Mesenchymal stem cell (in vitro differentiated cells and primary cell): ENCODE results near the gene MIPOL1.

Source experiments
- DNase-seq: peaks from one replicate; pipeline ENCODE4 v3.0.0-alpha.2; 2013
- H2AFZ ChIP-seq: one replicate; pipeline ENCODE4 v1.6.1; 2013; ENCODE audit warnings: low read depth, mild to moderate bottlenecking, control low read depth, inconsistent platforms, low read length, moderate library complexity
- H2AK5ac ChIP-seq: 2 replicates; pipeline ENCODE4 v1.6.1; 2013; ENCODE audit warnings: low read length, moderate library complexity, mild to moderate bottlenecking, inconsistent platforms; ENCODE audit not compliant: severe bottlenecking
- H2BK120ac ChIP-seq: one replicate; pipeline ENCODE4 v1.6.1; 2013; ENCODE audit warnings: low read depth, mild to moderate bottlenecking, inconsistent platforms, low read length, moderate library complexity
- H2BK12ac ChIP-seq, 2 experiments: one replicate each; pipeline ENCODE4 v1.6.1; 2013; ENCODE audit warnings: inconsistent platforms in 2 of 2, low read length in 2 of 2, mild to moderate bottlenecking in 2 of 2, moderate library complexity in 2 of 2, control low read depth in 1 of 2
- H2BK15ac ChIP-seq: one replicate; pipeline ENCODE4 v1.6.1; 2013; ENCODE audit warnings: mild to moderate bottlenecking, low read depth, inconsistent platforms; ENCODE audit not compliant: poor library complexity, severe bottlenecking
- H2BK5ac ChIP-seq: 2 replicates; pipeline ENCODE4 v1.6.1; 2013; ENCODE audit warnings: low read depth, mild to moderate bottlenecking, low read length, control low read depth, inconsistent platforms; ENCODE audit not compliant: poor library complexity, severe bottlenecking
- H3K14ac ChIP-seq, 2 experiments: one replicate each; pipeline ENCODE4 v1.6.1; 2013; ENCODE audit warnings: inconsistent platforms in 2 of 2, low read length in 2 of 2, control low read depth in 1 of 2, mild to moderate bottlenecking in 1 of 2, moderate library complexity in 1 of 2
- H3K18ac ChIP-seq, 2 experiments: one replicate each; pipeline ENCODE4 v1.6.1; 2013; ENCODE audit warnings: inconsistent platforms in 2 of 2, low read length in 2 of 2, control low read depth in 1 of 2, low read depth in 1 of 2, mild to moderate bottlenecking in 1 of 2
- H3K23ac ChIP-seq, 2 experiments: one replicate each; pipeline ENCODE4 v1.6.1; 2013; ENCODE audit warnings: inconsistent platforms in 2 of 2, low read length in 2 of 2, mild to moderate bottlenecking in 2 of 2, moderate library complexity in 2 of 2, control low read depth in 1 of 2
- H3K27ac ChIP-seq: 2 replicates; pipeline ENCODE4 v1.5.1; 2013; ENCODE audit warnings: mild to moderate bottlenecking, moderate library complexity, low read length, control low read depth, inconsistent platforms; ENCODE audit not compliant: poor library complexity, severe bottlenecking
- H3K27me3 ChIP-seq, 2 experiments: 2 replicates each; pipeline versions ENCODE4 v1.6.1 to v1.7.0; 2013; ENCODE audit warnings: low read length in 2 of 2, mild to moderate bottlenecking in 2 of 2, moderate library complexity in 2 of 2, control low read depth in 1 of 2, inconsistent platforms in 1 of 2; ENCODE audit not compliant: control insufficient read depth in 1 of 2, insufficient read depth in 1 of 2
- H3K36me3 ChIP-seq, 2 experiments: 2 replicates each; pipeline versions ENCODE4 v1.6.1 to v1.7.0; 2013; ENCODE audit warnings: low read length in 2 of 2, control low read depth in 1 of 2, inconsistent platforms in 1 of 2, low read depth in 1 of 2, mild to moderate bottlenecking in 1 of 2; ENCODE audit not compliant: insufficient read depth in 2 of 2, control insufficient read depth in 1 of 2
- H3K4ac ChIP-seq, 2 experiments: one replicate each; pipeline ENCODE4 v1.6.1; 2013; ENCODE audit warnings: inconsistent platforms in 2 of 2, low read length in 2 of 2, mild to moderate bottlenecking in 2 of 2, moderate library complexity in 2 of 2, control low read depth in 1 of 2, low read depth in 1 of 2
- H3K4me1 ChIP-seq: 2 replicates; pipeline ENCODE4 v1.6.1; 2013; ENCODE audit warnings: low read depth, low read length, control low read depth; ENCODE audit not compliant: control insufficient read depth, insufficient read depth
- H3K4me2 ChIP-seq: 2 replicates; pipeline ENCODE4 v1.6.1; 2013; ENCODE audit warnings: low read length, mild to moderate bottlenecking, inconsistent platforms; ENCODE audit not compliant: poor library complexity, severe bottlenecking
- H3K4me3 ChIP-seq, 2 experiments: 2 replicates each; pipeline versions ENCODE4 v1.5.1 to v1.7.0; 2013; ENCODE audit warnings: low read length in 2 of 2, mild to moderate bottlenecking in 2 of 2, control low read depth in 1 of 2, low read depth in 1 of 2; ENCODE audit not compliant: insufficient read depth in 1 of 2
- H3K79me1 ChIP-seq: replicated peaks from 2 replicates; pipeline ENCODE4 v1.6.1; 2013; ENCODE audit warnings: mild to moderate bottlenecking, control low read depth, low read length, inconsistent platforms; ENCODE audit not compliant: poor library complexity, severe bottlenecking
- H3K9ac ChIP-seq: 2 replicates; pipeline ENCODE4 v1.7.0; 2013; ENCODE audit warnings: mild to moderate bottlenecking, low read length, moderate library complexity
- H3K9me3 ChIP-seq: 2 replicates; pipeline ENCODE4 v1.7.0; 2013; ENCODE audit warnings: mild to moderate bottlenecking, low read length; ENCODE audit not compliant: control insufficient read depth
- H4K8ac ChIP-seq: one replicate; pipeline ENCODE4 v1.6.1; 2013; ENCODE audit warnings: inconsistent platforms, mild to moderate bottlenecking, low read length, moderate library complexity
- H4K91ac ChIP-seq: one replicate; pipeline ENCODE4 v1.6.1; 2013; ENCODE audit warnings: mild to moderate bottlenecking, low read length, inconsistent platforms
- WGBS: methylation state at CpG from one replicate; pipeline ENCODE4 v1.1.7; 2013; ENCODE audit warnings: mixed read lengths; 5-methylcytosine and 5-hydroxymethylcytosine counted together

MIPOL1 gene

DNA sequence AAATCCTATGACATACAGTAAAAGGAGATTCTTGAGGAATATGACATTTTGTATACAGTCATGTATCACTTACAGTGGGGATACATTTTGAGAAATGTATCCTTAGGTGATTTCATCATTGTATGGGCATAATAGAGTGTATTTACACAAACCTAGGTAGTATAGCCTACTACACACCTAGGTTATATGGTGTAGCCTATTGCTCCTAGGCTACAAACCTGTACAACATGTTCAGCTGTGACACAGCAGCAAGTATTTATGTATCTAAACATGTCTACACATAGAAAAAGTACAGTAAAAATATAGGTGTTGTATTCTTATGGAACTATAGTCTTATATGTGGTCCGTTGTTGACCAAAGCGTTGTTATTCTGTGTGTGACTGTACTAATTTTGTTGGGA is 218.5 kb downstream of the MIPOL1 start:
- H3K4me3 ChIP-seq, result no peak overlapping the region
- H3K9me3 ChIP-seq, result no peaks in the 10 kb centered on the region
- H2BK5ac ChIP-seq, result no peak overlapping the region
- 100% methylated on average over 2 of the region's 2 CpGs for WGBS
- no peak overlapping the region for H2AFZ ChIP-seq
- H3K4me2 ChIP-seq, result no peak overlapping the region
- H3K36me3 ChIP-seq, result no peaks in the 10 kb centered on the region
- H2AK5ac ChIP-seq, result no peak overlapping the region
- no peak for DNase-seq
- no peaks in the 10 kb centered on the region for H3K79me1 ChIP-seq
- no peak overlapping the region for H3K27ac ChIP-seq
- H3K9ac ChIP-seq, result no peak overlapping the region
- no peaks in the 10 kb centered on the region for H3K27me3 ChIP-seq
- no peak overlapping the region for H4K91ac ChIP-seq
- no peak overlapping the region for H2BK120ac ChIP-seq
- no peak overlapping the region for H2BK15ac ChIP-seq
- no peak overlapping the region for H3K14ac ChIP-seq
- no peak overlapping the region for H3K23ac ChIP-seq
- H3K4me1 ChIP-seq, result no peaks in the 10 kb centered on the region
- H4K8ac ChIP-seq, result no peak overlapping the region
- no peak overlapping the region for H2BK12ac ChIP-seq
- no peak overlapping the region for H3K18ac ChIP-seq
- no peak overlapping the region for H3K4ac ChIP-seq

DNA sequence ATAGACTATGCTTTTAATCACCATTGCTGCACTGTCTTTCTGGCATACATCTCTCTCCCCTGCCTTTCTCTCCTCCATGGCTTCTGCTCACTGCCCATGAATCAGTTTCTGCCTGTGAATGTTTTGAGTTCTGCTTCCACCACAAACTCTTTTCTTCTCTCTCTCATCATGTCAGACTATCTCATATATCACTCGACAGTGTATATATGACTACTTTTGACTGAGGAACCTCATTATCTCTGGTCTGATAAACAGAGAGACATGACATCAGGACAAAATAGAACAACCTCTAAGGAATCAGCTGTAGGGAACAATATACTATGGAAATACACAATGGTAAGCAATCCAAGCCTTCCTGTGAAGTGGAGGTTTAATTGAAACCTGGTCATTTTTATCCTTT is 219.4 kb downstream of the MIPOL1 start:
- H3K4me3 ChIP-seq, result no peak overlapping the region
- DNase-seq, result no peak
- H2BK12ac ChIP-seq, result no peak overlapping the region
- no peak overlapping the region for H3K4me2 ChIP-seq
- no peak overlapping the region for H2BK120ac ChIP-seq
- no peaks in the 10 kb centered on the region for H3K4me1 ChIP-seq
- 88% methylated on average over 1 of the region's 1 CpG for WGBS
- H4K91ac ChIP-seq, result no peak overlapping the region
- H3K14ac ChIP-seq, result no peak overlapping the region
- no peak overlapping the region for H3K27ac ChIP-seq
- H3K9ac ChIP-seq, result no peak overlapping the region
- H2BK15ac ChIP-seq, result no peak overlapping the region
- H3K18ac ChIP-seq, result no peak overlapping the region
- H4K8ac ChIP-seq, result no peak overlapping the region
- no peaks in the 10 kb centered on the region for H3K9me3 ChIP-seq
- H3K4ac ChIP-seq, result no peak overlapping the region
- H2AK5ac ChIP-seq, result no peak overlapping the region
- no peaks in the 10 kb centered on the region for H3K79me1 ChIP-seq
- no peak overlapping the region for H3K23ac ChIP-seq
- H3K27me3 ChIP-seq, result no peaks in the 10 kb centered on the region
- H3K36me3 ChIP-seq, result no peaks in the 10 kb centered on the region
- no peak overlapping the region for H2BK5ac ChIP-seq
- H2AFZ ChIP-seq, result no peak overlapping the region

DNA sequence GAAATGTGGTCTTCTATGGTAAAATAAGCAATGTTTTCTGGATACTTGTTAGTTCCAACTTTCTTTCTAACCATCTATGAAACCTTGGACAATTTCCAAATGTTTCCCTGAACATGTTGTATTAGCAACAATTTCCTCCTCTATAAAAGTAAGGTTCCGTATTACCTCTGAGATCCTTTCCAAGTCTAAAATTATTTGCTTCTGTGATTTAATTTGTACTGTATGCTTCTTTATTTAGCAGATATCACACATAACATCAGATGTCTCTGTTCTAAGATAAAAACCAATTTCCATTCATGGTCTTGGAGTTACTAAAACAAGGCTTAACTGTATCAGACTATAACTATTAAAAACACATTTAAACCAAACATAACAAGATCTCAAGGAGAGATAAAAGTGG is 220.1 kb downstream of the MIPOL1 start:
- H3K79me1 ChIP-seq, result no peaks in the 10 kb centered on the region
- H3K4me3 ChIP-seq, result no peak overlapping the region
- no peak overlapping the region for H2BK12ac ChIP-seq
- H3K14ac ChIP-seq, result no peak overlapping the region
- no peaks in the 10 kb centered on the region for H3K27me3 ChIP-seq
- H3K27ac ChIP-seq, result no peak overlapping the region
- no peak overlapping the region for H2BK15ac ChIP-seq
- no peak overlapping the region for H4K8ac ChIP-seq
- no peak overlapping the region for H2BK120ac ChIP-seq
- no peak overlapping the region for H3K23ac ChIP-seq
- no peak overlapping the region for H2BK5ac ChIP-seq
- no peak overlapping the region for H2AFZ ChIP-seq
- no peak for DNase-seq
- H3K9ac ChIP-seq, result no peak overlapping the region
- no peak overlapping the region for H3K4me2 ChIP-seq
- H3K4me1 ChIP-seq, result no peaks in the 10 kb centered on the region
- WGBS, result no CpG with 5 or more reads among the region's 1 CpG
- H3K9me3 ChIP-seq, result no peaks in the 10 kb centered on the region
- no peak overlapping the region for H4K91ac ChIP-seq
- H3K36me3 ChIP-seq, result no peaks in the 10 kb centered on the region
- H3K4ac ChIP-seq, result no peak overlapping the region
- H3K18ac ChIP-seq, result no peak overlapping the region
- H2AK5ac ChIP-seq, result no peak overlapping the region

DNA sequence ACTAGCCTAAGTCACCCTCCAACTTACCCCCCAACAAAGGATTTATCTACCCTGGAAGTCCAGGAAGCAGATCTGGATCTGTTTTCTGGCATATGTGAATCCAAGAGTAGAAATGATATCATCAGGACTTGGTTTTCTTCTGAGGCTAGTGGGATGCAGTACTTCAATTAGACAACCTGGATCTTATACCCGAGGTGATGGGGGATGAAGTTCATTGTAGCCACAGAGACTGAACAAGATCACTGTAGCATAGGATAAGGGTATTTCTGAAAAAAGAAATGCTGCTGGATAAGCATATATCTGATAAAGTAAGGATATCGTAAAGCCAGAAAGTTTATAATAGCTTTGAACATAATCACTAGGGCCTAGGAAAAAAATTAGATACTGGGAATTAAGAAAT is 222.9 kb downstream of the MIPOL1 start:
- Histone ChIP-seq H3K4me2 (no peak overlapping the region), H2BK120ac (no peak overlapping the region), H3K4ac (no peak overlapping the region), H2AK5ac (no peak overlapping the region), H3K9ac (no peak overlapping the region), H2AFZ (no peak overlapping the region), H3K23ac (no peak overlapping the region), H2BK5ac (no peak overlapping the region), H3K18ac (no peak overlapping the region), H3K14ac (no peak overlapping the region), H3K79me1 (no peaks in the 10 kb centered on the region), H3K27ac (no peak overlapping the region), H2BK12ac (no peak overlapping the region), H3K36me3 (no peaks in the 10 kb centered on the region), H2BK15ac (no peak overlapping the region), H3K4me1 (no peaks in the 10 kb centered on the region), H3K27me3 (no peaks in the 10 kb centered on the region), H3K9me3 (no peaks in the 10 kb centered on the region), H4K8ac (no peak overlapping the region), H4K91ac (no peak overlapping the region), H3K4me3 (no peak overlapping the region)
- 99% methylated on average over 2 of the region's 2 CpGs for WGBS
- DNase-seq, result no peak
